ENCODE results near the gene ARL4D. TPM values are rescaled to one million over a fixed set of nuclear protein-coding genes. Genes with fewer than 3 reads are reported as not detected.

Gene ARL4D
- total and polyA plus RNA-seq, 2 of the 4 experiments (the other 2 are of a cell fraction), result 12.5 to 30.7 TPM

DNA sequence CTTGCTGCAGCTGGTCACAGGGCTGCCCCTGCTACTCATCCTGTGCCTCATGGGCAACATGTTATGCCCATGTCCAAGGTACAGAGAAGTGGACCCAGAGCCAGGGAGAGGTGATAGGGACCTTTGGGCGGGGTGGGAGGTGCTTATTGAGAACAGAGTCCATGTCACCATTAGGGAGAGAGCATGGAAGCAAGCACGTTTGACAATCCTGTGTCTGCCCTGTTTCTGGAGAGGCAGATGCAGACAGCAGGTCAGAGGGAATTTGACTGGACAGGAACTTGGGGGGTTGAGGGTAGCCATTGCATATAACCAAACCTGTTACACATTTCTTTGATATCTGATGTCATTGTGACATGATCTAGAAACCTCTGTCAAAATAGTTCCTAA is 14.3 kb upstream of the ARL4D start:
- dilution Hi-C loops (cut with HindIII; ENCODE audit: low sequenced_read_pairs, unreplicated experiment), result no loop called here
- no peak overlapping the region for H3K27ac ChIP-seq (ENCODE audit: insufficient read depth, low read length)
- no peak overlapping the region for H3K9ac ChIP-seq (ENCODE audit: low read depth, low read length)
- in situ Hi-C loops (cut with MboI; ENCODE audit: low sequenced_read_pairs), result no loop called here
- no peak overlapping the region for H3K14ac ChIP-seq (replicated peaks; ENCODE audit: low read depth, low read length)
- 0 out of 2 replicates have a peak, but pooled peaks cover 3% of the 10 kb centered on the region for H3K9me1 ChIP-seq (ENCODE audit: insufficient read depth, low read length)
- H3K4me2 ChIP-seq (ENCODE audit: low read depth, low read length), result no peak overlapping the region
- no peak for TF ChIP-seq ELK1 (IDR thresholded peaks at IDR 0.05; ENCODE audit: borderline replicate concordance, low read depth, low read length)
- TF ChIP-seq RCOR1 (IDR thresholded peaks at IDR 0.05; ENCODE audit: insufficient replicate concordance, low read length), result no peak
- TF ChIP-seq FOS (IDR thresholded peaks at IDR 0.05; ENCODE audit: low read depth, low read length), result no peak
- no peak overlapping the region for H2BK15ac ChIP-seq (ENCODE audit: low read depth, low read length)
- no peak overlapping the region for H3K23ac ChIP-seq (ENCODE audit: low read depth, low read length)
- H4K5ac ChIP-seq (ENCODE audit: low read depth, low read length), result no peak overlapping the region
- no peak overlapping the region for H3K18ac ChIP-seq (ENCODE audit: low read depth, low read length)
- no peaks in the 10 kb centered on the region for H3K36me3 ChIP-seq (ENCODE audit: control insufficient read depth, insufficient read depth, low read length)
- H2BK120ac ChIP-seq (ENCODE audit: low read depth, low read length), result no peak overlapping the region
- DNase-seq (no peak), ATAC-seq (ENCODE audit: low read depth) (no peak)
- H3K4ac ChIP-seq (ENCODE audit: low read depth, low read length), result no peak overlapping the region
- H3K27me3 ChIP-seq (ENCODE audit: control insufficient read depth, insufficient read depth, low read length), result no peaks in the 10 kb centered on the region; the same call in 1 of the 2 replicates
- no peak overlapping the region for H2AK5ac ChIP-seq (ENCODE audit: low read depth, low read length)
- no peak overlapping the region for H2BK20ac ChIP-seq (ENCODE audit: low read depth, low read length)
- H3K4me3 ChIP-seq (ENCODE audit: insufficient read depth, low read depth, low read length), result no peak overlapping the region
- H2AFZ ChIP-seq (replicated peaks; ENCODE audit: low read length, poor library complexity), result peak overlapping the region; percentile 39
- no peak overlapping the region for H2BK5ac ChIP-seq (ENCODE audit: low read depth, low read length, poor library complexity, severe bottlenecking)
- H3K79me1 ChIP-seq (ENCODE audit: low read depth in 1 of 2, low read length in 2 of 2), result peaks cover 2 to 5% of the 10 kb centered on the region in 2 experiments; a peak in 2 of 4 replicates
- no peak overlapping the region for H4K8ac ChIP-seq (ENCODE audit: low read depth in 2 of 2, low read length in 2 of 2)
- no peak overlapping the region for H4K91ac ChIP-seq (ENCODE audit: insufficient read depth, low read depth, low read length)
- intact Hi-C loops (cut with micrococcal nuclease), result no loop called here
- no peaks in the 10 kb centered on the region for H3K4me1 ChIP-seq (ENCODE audit: control insufficient read depth, insufficient read depth, low read length)
- no peak overlapping the region for H2AK9ac ChIP-seq (replicated peaks; ENCODE audit: low read depth, low read length, poor library complexity)
- ChIA-PET CTCF (no interaction called here), POLR2A (ENCODE audit: unreplicated experiment) (no interaction called here)
- no TSS peak for BruUV-seq (replicated peaks)
- 0% methylated on average over 1 of the region's 2 CpGs; no CpG with 5 or more reads in 1 of the 2 experiments for WGBS, 2 experiments (ENCODE audit: extremely low coverage in 2 of 2, insufficient read length in 1 of 2)
- peaks cover 16% of the 10 kb centered on the region for H3K9me3 ChIP-seq (ENCODE audit: control insufficient read depth, insufficient read depth, low read length)
- peaks cover 3% of the 10 kb centered on the region; the same call in 1 of the 2 replicates for H4K20me1 ChIP-seq (ENCODE audit: insufficient read depth, low read length)
- H3K56ac ChIP-seq (ENCODE audit: extremely low read depth, insufficient read depth, low read length), result no peak overlapping the region
